GM19238 (cell line): ENCODE measurements around the gene NDNF.

Experiments used
- DNase-seq: peaks from one replicate; pipeline ENCODE4 v3.0.0; 2011; ENCODE audit warnings: low spot score; ENCODE audit not compliant: insufficient read length

The NDNF gene

DNA sequence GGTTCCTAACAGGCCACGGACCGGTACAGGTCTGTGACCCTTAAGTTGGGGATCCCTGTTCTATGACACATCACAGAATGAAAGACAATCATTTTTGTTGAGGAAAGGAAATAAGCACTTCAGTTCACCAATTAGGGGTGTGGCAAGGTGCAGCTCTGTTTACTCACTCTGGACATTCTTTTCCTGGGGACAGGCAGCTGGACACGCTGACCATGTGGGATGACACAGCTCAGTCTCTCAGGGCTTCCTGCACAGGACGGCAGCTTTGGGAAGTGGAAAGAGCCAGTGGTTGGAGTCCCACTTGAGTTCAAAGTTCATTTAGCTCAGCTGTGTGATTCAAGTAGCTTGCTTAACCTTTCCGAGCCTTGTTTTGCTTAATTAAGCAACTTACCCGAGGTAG lies 55.7 kb downstream of the NDNF start:
- DNase-seq: no peak

DNA sequence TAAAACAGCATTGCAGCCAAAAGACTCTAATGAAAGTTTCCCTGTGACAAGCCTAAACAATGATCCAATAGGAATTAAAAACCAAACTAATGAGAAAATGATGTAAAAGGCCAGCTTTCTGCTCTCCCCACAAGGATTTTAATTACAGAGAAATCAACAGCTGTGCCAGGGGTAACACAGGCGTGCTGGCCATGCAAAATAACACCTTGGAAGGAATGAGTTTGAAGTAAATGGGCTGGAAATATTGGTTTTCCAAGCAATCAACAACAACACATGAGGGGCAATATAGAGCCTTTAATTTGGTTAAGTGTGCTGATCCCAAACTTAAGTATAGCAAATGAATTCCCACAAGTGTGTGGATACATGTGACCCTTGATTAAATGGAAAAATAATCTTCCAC lies 56.9 kb downstream of the NDNF start:
- no peak for DNase-seq

DNA sequence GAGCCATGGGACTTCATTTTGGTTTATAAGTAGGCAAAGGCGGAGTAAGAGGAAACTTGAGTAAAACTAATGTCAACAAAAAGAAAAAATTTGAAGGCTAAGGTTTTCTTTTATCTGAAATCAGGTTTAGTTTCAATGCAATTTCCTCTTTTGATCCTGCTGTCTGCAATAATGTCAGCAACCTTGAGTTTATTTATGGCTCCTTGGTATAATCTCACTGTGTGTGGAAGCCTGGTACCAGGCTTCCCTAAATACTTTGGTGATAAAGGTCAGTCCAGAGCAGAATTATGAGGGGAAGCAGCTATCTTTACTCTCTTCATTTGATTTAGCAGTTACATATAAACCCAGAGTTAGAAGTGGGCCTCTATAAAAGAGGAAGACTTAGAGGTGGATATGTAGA lies 57.8 kb downstream of the NDNF start:
- no peak for DNase-seq

DNA sequence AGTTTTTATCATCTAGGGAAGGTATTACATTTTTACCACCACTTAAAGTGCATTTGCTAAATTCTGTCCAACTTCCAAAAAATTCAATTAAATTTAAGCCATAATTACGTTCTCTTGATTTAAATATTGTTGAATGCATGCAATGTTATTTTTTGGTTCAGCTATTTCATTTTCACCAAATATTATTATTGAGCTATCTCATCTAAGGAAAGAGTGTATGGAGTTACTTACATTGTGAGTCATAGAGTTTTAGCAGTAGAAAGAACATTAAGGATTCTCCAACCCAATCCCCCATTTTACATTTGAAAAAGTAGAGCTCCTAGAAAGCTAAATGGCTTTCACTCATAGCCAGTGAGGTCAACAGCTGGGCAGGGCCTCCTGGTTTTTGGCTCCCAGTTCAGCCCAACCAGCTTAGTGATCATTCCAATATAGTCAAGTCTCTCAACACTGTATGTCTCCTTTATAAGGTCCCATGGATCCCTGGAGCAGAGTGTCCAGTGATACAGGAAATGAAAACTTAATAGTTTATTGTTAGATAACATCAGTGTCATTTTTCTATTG lies 60.5 kb downstream of the NDNF start:
- DNase-seq: no peak

DNA sequence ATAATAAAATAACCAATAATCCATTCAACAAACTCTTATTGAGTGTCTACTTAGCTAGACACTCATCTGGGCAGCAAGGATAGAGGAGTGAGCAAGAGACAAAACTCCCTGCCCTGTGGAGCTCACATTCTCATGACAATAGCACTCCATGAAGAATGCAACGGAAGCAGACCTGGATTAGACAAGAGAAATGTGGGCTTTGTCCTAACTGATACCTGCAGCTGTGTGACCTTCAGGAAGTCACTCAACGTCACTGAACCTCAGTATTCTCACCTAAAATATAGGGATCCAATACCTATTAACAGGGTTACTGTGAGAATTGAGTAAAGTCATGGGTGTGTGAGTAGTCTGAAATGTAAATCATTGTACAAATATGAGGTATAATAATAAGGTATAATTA lies 61.2 kb downstream of the NDNF start:
- no peak for DNase-seq

DNA sequence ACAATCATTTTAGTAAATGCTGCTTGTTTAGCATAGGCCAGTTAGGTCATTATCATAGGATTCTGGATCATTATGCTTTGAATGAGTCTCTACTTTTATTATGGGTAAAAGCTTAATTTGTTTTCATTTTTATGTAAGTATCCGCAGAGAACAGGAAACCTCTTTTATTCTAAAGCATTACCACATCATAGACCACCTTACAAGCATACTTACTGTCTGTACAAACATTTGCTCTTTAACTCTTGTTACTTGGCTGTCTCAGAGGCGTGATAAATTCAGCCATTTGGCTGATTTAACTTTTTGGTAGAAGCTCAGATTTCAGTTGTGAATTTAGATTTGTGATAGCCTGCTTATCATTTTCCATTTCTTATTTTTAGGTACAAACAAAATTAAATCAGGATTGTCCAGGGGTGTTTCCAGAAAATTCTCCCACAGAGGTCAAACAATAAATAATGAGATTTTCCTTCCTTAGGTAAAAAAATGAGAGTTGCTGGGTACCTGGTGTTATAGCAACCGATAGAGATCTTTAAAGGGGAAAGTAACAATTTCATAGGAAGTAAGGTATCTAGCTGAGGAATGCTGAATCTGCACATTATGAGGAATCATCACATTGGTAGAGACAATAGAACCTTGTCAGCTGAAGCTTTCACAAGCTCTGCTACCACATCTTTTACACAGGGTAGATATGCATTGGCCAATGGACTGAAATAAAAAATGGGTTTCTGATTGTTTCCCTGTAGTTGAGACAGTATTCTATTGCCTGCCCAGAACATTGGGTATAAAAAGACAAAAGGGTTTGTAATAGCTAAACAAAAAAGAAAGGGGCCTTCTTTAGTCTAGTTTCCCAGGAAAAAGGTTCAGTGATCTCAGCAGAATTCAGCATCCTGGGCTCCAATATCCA lies 62.5 kb downstream of the NDNF start:
- no peak for DNase-seq

DNA sequence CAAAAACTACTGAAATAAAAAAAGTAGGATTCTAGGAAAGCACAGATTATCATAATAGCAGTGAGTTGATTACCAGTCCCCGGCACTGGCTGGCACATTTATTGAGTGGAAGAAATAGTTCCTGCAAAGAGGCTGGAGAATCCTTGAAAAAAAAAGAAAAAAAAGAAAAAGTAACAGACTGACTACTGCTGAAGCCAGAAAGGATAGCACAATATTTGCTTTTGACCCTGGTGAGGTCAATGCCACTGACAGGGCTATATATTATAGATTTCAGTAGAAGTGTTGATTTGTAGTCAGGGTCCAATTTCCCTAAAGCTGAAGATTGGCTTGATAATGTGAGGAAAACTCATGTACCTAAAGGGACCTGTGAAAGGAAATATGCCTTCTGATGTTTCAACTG lies 64.7 kb downstream of the NDNF start:
- DNase-seq: no peak

DNA sequence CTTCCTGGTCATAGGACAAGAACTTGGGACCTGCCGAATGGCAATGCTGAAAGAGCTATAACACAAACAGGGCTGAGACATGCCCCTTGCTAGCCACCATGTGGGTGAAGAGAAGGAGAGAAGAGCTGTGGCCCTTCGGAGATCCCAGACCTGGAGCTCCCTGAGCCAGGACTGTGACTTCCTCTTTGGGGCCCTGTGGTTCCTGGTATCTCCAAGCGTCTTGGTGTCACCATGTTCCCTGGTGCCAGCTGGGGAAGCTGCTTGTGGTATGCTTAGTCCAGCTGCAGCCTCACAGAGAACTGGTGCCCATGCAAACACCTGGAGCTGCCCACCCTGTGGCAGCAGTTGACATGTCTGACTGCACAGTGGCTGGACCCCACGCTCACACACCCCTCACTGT lies 68.5 kb downstream of the NDNF start:
- DNase-seq: no peak

DNA sequence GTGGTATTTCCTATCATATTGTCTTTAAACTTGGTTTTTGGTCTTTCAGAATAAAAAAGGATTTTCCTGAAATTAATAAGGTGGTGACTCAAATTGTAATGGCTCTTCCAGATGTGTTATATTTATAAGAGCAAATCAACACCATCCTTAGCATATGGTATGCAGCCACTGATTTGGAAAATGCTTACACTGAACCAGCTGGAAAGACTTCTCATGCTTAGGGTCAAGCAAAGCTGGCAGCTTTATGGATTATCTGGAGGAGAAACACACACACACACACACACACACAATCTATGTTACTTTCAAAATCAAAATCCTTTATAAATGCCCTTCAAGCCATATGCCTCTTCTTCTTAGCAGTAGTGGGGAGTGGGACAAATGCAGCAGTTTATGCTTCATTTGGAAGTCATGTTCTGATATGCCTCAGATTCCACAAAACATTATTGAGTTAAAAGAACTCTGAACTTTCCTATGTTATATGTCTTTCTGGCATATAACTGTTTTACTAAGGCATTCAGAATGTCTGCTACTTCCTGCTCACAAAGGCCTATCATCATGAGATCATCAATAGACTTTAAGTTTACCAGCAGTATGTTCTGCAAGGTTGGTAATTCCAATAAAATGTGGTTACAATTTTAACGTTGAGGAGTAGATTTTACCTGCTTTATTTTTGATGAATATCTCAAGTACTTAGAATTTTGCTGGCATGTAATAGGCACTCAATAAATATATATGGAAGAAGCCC lies 76.9 kb downstream of the NDNF start:
- no peak for DNase-seq

DNA sequence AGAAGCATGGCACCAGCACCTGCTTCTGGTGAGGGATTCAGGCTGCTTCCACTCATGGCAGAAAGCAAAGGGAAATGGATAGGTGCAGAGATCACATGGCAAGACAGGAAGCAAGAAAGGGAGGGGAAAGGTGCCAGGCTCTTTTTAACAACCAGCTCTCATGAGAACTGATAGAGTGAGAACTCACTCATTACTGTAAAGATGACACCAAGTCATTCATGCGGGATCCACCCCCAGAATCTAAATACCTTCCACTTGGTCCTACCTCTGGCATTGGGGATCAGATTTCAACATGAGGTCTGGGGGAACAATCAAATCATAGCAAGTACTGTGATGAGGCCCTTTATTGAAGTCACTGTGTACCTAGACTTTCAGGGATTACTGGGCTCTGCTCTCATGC lies 77.8 kb downstream of the NDNF start:
- DNase-seq: no peak

DNA sequence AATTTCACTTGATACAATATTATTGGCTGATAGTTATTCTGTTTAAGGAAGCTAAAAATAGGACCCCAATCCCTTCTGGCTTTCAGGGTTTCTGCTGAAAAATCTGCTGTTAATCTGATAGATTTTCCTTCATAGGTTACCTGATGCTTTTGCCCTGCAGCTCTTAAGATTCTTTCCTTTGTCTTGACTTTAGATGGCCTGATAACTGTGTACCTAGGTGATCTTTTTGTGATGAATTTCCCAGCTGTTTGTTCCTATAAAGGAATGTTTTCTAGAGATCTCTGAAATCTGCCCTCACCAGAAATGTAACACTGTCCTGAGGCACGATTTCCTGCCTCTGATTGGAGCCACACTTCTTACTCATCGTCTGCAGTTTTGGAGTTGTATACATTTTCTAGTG lies 80.5 kb downstream of the NDNF start:
- no peak for DNase-seq

DNA sequence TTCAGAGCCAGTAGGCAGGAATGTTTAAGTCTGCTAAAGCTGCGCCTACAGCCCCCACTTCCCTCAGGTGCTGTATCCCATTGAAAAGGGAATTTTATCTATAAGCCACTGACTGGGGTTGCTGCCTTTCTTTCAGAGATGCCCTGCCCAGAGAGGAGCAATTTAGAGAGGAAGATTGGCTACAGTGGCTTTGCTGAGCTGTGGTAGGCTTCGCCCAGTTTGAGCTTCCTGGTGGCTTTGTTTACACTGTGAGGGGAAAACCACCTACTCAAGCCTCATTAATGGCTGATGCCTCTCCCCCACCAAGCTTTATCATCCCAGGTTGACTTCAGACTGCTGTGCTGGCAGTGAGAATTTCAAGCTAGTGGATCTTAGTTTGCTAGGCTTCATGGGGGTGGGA lies 82.1 kb downstream of the NDNF start:
- DNase-seq: no peak
